Astrocyte (in vitro differentiated cells and primary cell): ENCODE measurements around the gene TIMP3. TPM values are rescaled to one million over a fixed set of nuclear protein-coding genes. Genes with fewer than 3 reads are reported as not detected.

ENCODE experiments used
- DNase-seq: peaks from one replicate; pipeline ENCODE4 v3.0.0-alpha.2; 2010; ENCODE audit warnings: low read depth
- FAIRE-seq: peaks from 2 replicates; lab custom pipeline; 2011; peaks lifted over from hg19 to GRCh38; lab: Jason Lieb, UNC
- H2AFZ ChIP-seq: 2 replicates; pipeline ENCODE4 v1.6.0; 2012; ENCODE audit warnings: low read depth, low read length, inconsistent platforms
- H3K27ac ChIP-seq: 2 replicates; pipeline ENCODE4 v1.5.1; 2011; ENCODE audit warnings: low read depth, low read length, inconsistent platforms
- H3K27me3 ChIP-seq: 2 replicates; pipeline ENCODE4 v1.6.0; 2011; ENCODE audit warnings: low read length, inconsistent platforms; ENCODE audit not compliant: insufficient read depth
- H3K36me3 ChIP-seq: 2 replicates; pipeline ENCODE4 v1.5.1; 2011; ENCODE audit warnings: low read length, inconsistent platforms; ENCODE audit not compliant: insufficient read depth
- H3K4me1 ChIP-seq: 2 replicates; pipeline ENCODE4 v1.5.1; 2011; ENCODE audit warnings: low read length, inconsistent platforms; ENCODE audit not compliant: insufficient read depth
- H3K4me2 ChIP-seq: 2 replicates; pipeline ENCODE4 v1.6.0; 2012; ENCODE audit warnings: low read length, inconsistent platforms
- H3K4me3 ChIP-seq: 2 replicates; pipeline ENCODE4 v1.5.1; 2011; ENCODE audit warnings: low read depth, mild to moderate bottlenecking, low read length, inconsistent platforms; ENCODE audit not compliant: insufficient read depth
- H3K79me2 ChIP-seq: 2 replicates; pipeline ENCODE4 v1.6.0; 2012; ENCODE audit warnings: mild to moderate bottlenecking, low read length, inconsistent platforms; ENCODE audit not compliant: insufficient read depth
- H3K9ac ChIP-seq: 2 replicates; pipeline ENCODE4 v1.6.0; 2012; ENCODE audit warnings: mild to moderate bottlenecking, low read length, inconsistent platforms
- H3K9me3 ChIP-seq: 2 replicates; pipeline ENCODE4 v1.5.1; 2012; ENCODE audit warnings: low read depth, mild to moderate bottlenecking, low read length, inconsistent platforms; ENCODE audit not compliant: insufficient read depth
- H4K20me1 ChIP-seq: 2 replicates; pipeline ENCODE4 v1.6.0; 2012; ENCODE audit warnings: low read length, inconsistent platforms; ENCODE audit not compliant: insufficient read depth
- H3K27ac Mint-ChIP-seq: one replicate; pipeline ENCODE4 v1.8.0; 2021; ENCODE audit warnings: mild to moderate bottlenecking, mixed read lengths; ENCODE audit not compliant: unreplicated experiment
- H3K27me3 Mint-ChIP-seq: one replicate; pipeline ENCODE4 v1.8.0; 2021; ENCODE audit warnings: low read depth, mixed read lengths; ENCODE audit not compliant: unreplicated experiment
- H3K36me3 Mint-ChIP-seq: one replicate; pipeline ENCODE4 v1.8.0; 2021; ENCODE audit warnings: low read depth, mixed read lengths; ENCODE audit not compliant: unreplicated experiment
- H3K4me1 Mint-ChIP-seq: one replicate; pipeline ENCODE4 v1.8.0; 2021; ENCODE audit warnings: low read depth, mixed read lengths; ENCODE audit not compliant: unreplicated experiment
- H3K4me3 Mint-ChIP-seq: one replicate; pipeline ENCODE4 v1.8.0; 2021; ENCODE audit warnings: mild to moderate bottlenecking, moderate library complexity, mixed read lengths; ENCODE audit not compliant: unreplicated experiment
- H3K9me3 Mint-ChIP-seq: one replicate; pipeline ENCODE4 v1.8.0; 2021; ENCODE audit warnings: mild to moderate bottlenecking, mixed read lengths; ENCODE audit not compliant: unreplicated experiment
- EZH2 ChIP-seq: IDR thresholded peaks from 2 replicates; pipeline ENCODE4 v1.6.1; 2012; ENCODE audit warnings: mild to moderate bottlenecking, low read length, inconsistent platforms; ENCODE audit not compliant: insufficient read depth
- total RNA-seq: library from RNA; stranded (reverse); gene quantifications from 2 replicates; pipeline ENCODE4 v1.2.1, GENCODE V29; 2021
- TF ChIP-seq, protein P1 (sequence below): IDR thresholded peaks from 2 replicates; pipeline ENCODE4 v1.5.1; 2011; ENCODE audit warnings: low read depth, mild to moderate bottlenecking, inconsistent platforms, low read length, moderate library complexity; ENCODE audit not compliant: insufficient read depth

The TIMP3 gene
- total RNA-seq, 1 donor from 2014 or later, result 145 TPM

DNA sequence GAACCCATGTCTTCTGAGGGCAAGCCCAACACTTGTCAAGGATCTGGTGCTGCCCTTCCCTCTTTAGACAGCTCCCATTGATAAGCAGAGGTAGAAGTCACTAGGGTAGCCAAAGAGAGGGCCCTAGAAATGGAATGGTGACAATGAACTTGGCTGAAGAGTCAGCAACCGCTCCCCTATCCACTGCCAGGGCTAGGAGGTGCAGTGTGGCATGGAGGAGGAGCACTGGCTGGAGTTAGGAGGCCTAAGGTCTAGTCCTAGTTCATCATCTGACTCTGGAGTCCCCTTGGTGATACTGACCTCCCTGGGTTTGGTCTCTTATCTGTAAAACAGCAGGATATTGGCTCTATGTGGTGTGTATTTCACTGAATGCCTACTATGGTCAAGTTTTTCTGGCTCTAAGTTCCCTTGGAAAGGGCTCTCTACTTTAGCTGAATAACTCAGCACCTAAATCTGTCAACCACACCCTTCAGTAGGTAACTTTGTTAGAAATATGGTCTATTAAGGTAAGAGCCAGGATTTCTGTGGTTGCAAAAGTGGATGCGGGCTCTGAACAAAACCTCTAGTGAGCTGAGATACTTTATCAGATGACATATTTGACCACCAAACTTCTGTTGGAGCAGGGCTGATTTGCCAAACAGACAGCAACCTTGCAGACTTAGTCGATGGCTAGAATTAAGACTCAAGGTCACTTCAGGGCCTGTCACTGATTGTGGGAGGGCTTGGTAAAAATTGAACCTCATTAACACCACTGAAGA is 10.5 kb downstream of the TIMP3 start:
- Mint-ChIP-seq H3K4me1 (peaks cover 12% of the 10 kb centered on the region), H3K9me3 (no peaks in the 10 kb centered on the region), H3K4me3 (no peak overlapping the region), H3K27me3 (no peaks in the 10 kb centered on the region), H3K27ac (no peak overlapping the region), H3K36me3 (peaks cover 16% of the 10 kb centered on the region)
- Histone ChIP-seq H2AFZ (no peak overlapping the region), H3K27me3 (no peaks in the 10 kb centered on the region), H3K9ac (no peak overlapping the region), H3K79me2 (peaks cover 97% of the 10 kb centered on the region), H3K4me2 (no peak overlapping the region), H3K4me1 (no peaks in the 10 kb centered on the region), H4K20me1 (peaks cover 91% of the 10 kb centered on the region), H3K36me3 (peaks cover 4% of the 10 kb centered on the region), H3K27ac (no peak overlapping the region), H3K9me3 (no peaks in the 10 kb centered on the region), H3K4me3 (no peak overlapping the region)
- DNase-seq (no peak), FAIRE-seq (no peak)
- TF ChIP-seq, protein P1, sequence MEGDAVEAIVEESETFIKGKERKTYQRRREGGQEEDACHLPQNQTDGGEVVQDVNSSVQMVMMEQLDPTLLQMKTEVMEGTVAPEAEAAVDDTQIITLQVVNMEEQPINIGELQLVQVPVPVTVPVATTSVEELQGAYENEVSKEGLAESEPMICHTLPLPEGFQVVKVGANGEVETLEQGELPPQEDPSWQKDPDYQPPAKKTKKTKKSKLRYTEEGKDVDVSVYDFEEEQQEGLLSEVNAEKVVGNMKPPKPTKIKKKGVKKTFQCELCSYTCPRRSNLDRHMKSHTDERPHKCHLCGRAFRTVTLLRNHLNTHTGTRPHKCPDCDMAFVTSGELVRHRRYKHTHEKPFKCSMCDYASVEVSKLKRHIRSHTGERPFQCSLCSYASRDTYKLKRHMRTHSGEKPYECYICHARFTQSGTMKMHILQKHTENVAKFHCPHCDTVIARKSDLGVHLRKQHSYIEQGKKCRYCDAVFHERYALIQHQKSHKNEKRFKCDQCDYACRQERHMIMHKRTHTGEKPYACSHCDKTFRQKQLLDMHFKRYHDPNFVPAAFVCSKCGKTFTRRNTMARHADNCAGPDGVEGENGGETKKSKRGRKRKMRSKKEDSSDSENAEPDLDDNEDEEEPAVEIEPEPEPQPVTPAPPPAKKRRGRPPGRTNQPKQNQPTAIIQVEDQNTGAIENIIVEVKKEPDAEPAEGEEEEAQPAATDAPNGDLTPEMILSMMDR, result no peak
- TF ChIP-seq EZH2, result no peak

DNA sequence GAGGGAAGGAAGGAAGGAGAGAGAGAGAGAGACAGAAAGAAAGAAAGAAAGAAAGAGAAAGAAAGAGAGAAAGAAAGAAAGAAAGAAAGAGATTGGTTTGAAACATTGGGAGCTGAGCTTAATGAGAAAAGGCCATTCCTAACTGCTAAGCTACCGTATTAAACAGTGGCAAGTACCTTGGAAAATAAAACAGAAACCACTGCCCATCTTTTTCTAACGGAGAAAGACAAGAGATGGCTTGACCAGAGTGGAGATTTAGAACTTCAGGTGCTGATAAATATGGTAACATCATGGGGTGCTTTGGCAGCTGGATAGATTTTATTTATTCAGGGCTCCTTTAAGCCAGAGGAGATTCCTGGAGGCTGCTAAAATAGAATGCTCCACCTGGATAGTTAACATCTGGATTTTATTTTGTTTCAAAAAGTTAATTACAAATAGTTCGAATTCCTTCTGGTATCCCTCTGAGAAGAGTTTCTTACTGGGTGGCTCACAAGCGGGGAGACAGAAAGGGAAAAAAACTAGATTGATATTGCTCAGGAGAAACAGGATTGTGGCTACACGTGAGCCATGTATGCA is 12.9 kb downstream of the TIMP3 start:
- Histone ChIP-seq H4K20me1 (peaks cover 98% of the 10 kb centered on the region), H3K4me3 (no peak overlapping the region), H3K9ac (no peak overlapping the region), H3K27ac (no peak overlapping the region), H2AFZ (no peak overlapping the region), H3K9me3 (no peaks in the 10 kb centered on the region), H3K27me3 (no peaks in the 10 kb centered on the region), H3K4me1 (no peaks in the 10 kb centered on the region), H3K36me3 (no peaks in the 10 kb centered on the region), H3K79me2 (peaks cover 99% of the 10 kb centered on the region), H3K4me2 (no peak overlapping the region)
- Mint-ChIP-seq H3K9me3 (no peaks in the 10 kb centered on the region), H3K4me1 (peaks cover 14% of the 10 kb centered on the region), H3K4me3 (no peak overlapping the region), H3K36me3 (peaks cover 11% of the 10 kb centered on the region), H3K27ac (no peak overlapping the region), H3K27me3 (no peaks in the 10 kb centered on the region)
- TF ChIP-seq, protein P1, result no peak
- TF ChIP-seq EZH2, result no peak
- FAIRE-seq (peak; percentile 50), DNase-seq (no peak)

- H3K36me3 Mint-ChIP-seq, result peaks cover 11% of the 10 kb centered on the region
- Histone ChIP-seq H3K36me3 (no peaks in the 10 kb centered on the region), H3K4me2 (no peak overlapping the region), H2AFZ (no peak overlapping the region), H3K79me2 (peaks cover 99% of the 10 kb centered on the region), H3K4me1 (no peaks in the 10 kb centered on the region), H3K27me3 (no peaks in the 10 kb centered on the region), H4K20me1 (peaks cover 98% of the 10 kb centered on the region), H3K9me3 (no peaks in the 10 kb centered on the region), H3K9ac (no peak overlapping the region), H3K27ac (no peak overlapping the region), H3K4me3 (no peak overlapping the region)
- no peak overlapping the region for H3K4me3 Mint-ChIP-seq
- DNase-seq (no peak), FAIRE-seq (no peak)
- H3K27ac Mint-ChIP-seq, result no peak overlapping the region
- H3K27me3 Mint-ChIP-seq, result no peaks in the 10 kb centered on the region
- H3K9me3 Mint-ChIP-seq, result no peaks in the 10 kb centered on the region
- H3K4me1 Mint-ChIP-seq, result peaks cover 16% of the 10 kb centered on the region
- no peak for TF ChIP-seq EZH2
- TF ChIP-seq, protein P1, result no peak
Observed at GRCh38 chr22:32815059-32815458, 13.6 kb downstream of the TIMP3 start.
